B cell (primary cell): ENCODE data around the gene C15orf62.

Experiments used
- CTCF ChIP-seq: fragments of 200-600 bp; IDR thresholded peaks from one replicate; pipeline ENCODE4 v1.8.0; 2022; ENCODE audit warnings: antibody characterized with exemption, mild to moderate bottlenecking
- EZH2 ChIP-seq: IDR thresholded peaks from 2 replicates; pipeline ENCODE4 v1.6.1; 2012; ENCODE audit warnings: borderline replicate concordance, low read depth, mild to moderate bottlenecking, moderate library complexity, low read length; ENCODE audit not compliant: insufficient read depth, poor library complexity, severe bottlenecking

- no peak for TF ChIP-seq CTCF
- no peak for TF ChIP-seq EZH2
Measured at GRCh38 chr15:40743485-40743901, 26.3 kb upstream of the C15orf62 start.
